CD14-positive monocyte (primary cell): ENCODE results near the gene PLAU. TPM values are rescaled to one million over a fixed set of nuclear protein-coding genes. Genes with fewer than 3 reads are reported as not detected.
A peak's percentile ranks its signal among the peaks of the same experiment; 100 is the strongest.

Source experiments
- DNase-seq, 3 donors: peaks; one replicate each; pipeline ENCODE4 v3.0.0-alpha.2; 2011 to 2022
- H2AFZ ChIP-seq: 2 replicates; pipeline ENCODE4 v1.6.0; 2012; ENCODE audit warnings: mild to moderate bottlenecking, low read depth, low read length, inconsistent platforms; ENCODE audit not compliant: insufficient read depth, poor library complexity, severe bottlenecking
- H3K27ac ChIP-seq, 2 donors: 1 replicate in 1 of 2; 2 replicates in 1 of 2; pipeline ENCODE4 v1.5.1; 2012 to 2013; ENCODE audit warnings: low read length in 2 of 2, control low read depth in 1 of 2, inconsistent platforms in 1 of 2, low read depth in 1 of 2, mild to moderate bottlenecking in 1 of 2
- H3K27me3 ChIP-seq, 2 donors: one replicate each; pipeline versions ENCODE4 v1.6.0 to v1.6.1; 2011 to 2013; ENCODE audit warnings: low read length in 2 of 2; ENCODE audit not compliant: control insufficient read depth in 2 of 2, insufficient read depth in 2 of 2
- H3K36me3 ChIP-seq, 2 donors: replicated peaks in 1 of 2; 1 replicate in 1 of 2; 2 replicates in 1 of 2; pipeline versions ENCODE4 v1.5.1 to v1.6.1; 2012 to 2013; ENCODE audit warnings: low read length in 2 of 2, control low read depth in 1 of 2, inconsistent platforms in 1 of 2, mild to moderate bottlenecking in 1 of 2; ENCODE audit not compliant: insufficient read depth in 2 of 2, control insufficient read depth in 1 of 2
- H3K4me1 ChIP-seq, 2 donors: 1 replicate in 1 of 2; 2 replicates in 1 of 2; pipeline versions ENCODE4 v1.5.1 to v1.6.1; 2012 to 2013; ENCODE audit warnings: low read length in 2 of 2, control low read depth in 1 of 2, inconsistent platforms in 1 of 2, mild to moderate bottlenecking in 1 of 2, moderate library complexity in 1 of 2; ENCODE audit not compliant: insufficient read depth in 2 of 2, control insufficient read depth in 1 of 2
- H3K4me2 ChIP-seq: replicated peaks from 2 replicates; pipeline ENCODE3; 2012; ENCODE audit warnings: low read length, moderate library complexity, mild to moderate bottlenecking; ENCODE audit not compliant: poor library complexity, severe bottlenecking; ENCODE audit errors: extremely low read depth
- H3K4me3 ChIP-seq, 3 experiments: fragments of 200-600 bp in 1 of 3; sonication (generic) in 1 of 3; replicated peaks in 1 of 3; 1 replicate in 2 of 3; 2 replicates in 1 of 3; pipeline ENCODE4 v1.5.1; 2011 to 2013; ENCODE audit warnings: low read length in 3 of 3, mild to moderate bottlenecking in 3 of 3, control low read depth in 2 of 3, low read depth in 2 of 3, inconsistent platforms in 1 of 3, moderate library complexity in 1 of 3
- H3K79me2 ChIP-seq: 2 replicates; pipeline ENCODE4 v1.6.0; 2012; ENCODE audit warnings: mild to moderate bottlenecking, control low read depth, inconsistent platforms, low read length, moderate library complexity; ENCODE audit not compliant: insufficient read depth
- H3K9ac ChIP-seq: 2 replicates; pipeline ENCODE4 v1.6.0; 2017; ENCODE audit warnings: low read length, mild to moderate bottlenecking; ENCODE audit not compliant: insufficient read depth, poor library complexity, severe bottlenecking
- H3K9me3 ChIP-seq, 2 donors: replicated peaks in 1 of 2; 1 replicate in 1 of 2; 2 replicates in 1 of 2; pipeline versions ENCODE4 v1.5.1 to v1.6.1; 2012 to 2013; ENCODE audit warnings: low read length in 2 of 2, control low read depth in 1 of 2; ENCODE audit not compliant: control insufficient read depth in 1 of 2, insufficient read depth in 1 of 2
- H4K20me1 ChIP-seq: 2 replicates; pipeline ENCODE4 v1.6.0; 2012; ENCODE audit warnings: mild to moderate bottlenecking, low read length, control low read depth, moderate library complexity; ENCODE audit not compliant: insufficient read depth
- H3K27ac Mint-ChIP-seq, 7 donors: one replicate each; pipeline ENCODE4 v1.8.0; 2020; ENCODE audit warnings: mild to moderate bottlenecking in 7 of 7, mixed read lengths in 7 of 7, moderate library complexity in 6 of 7, inconsistent platforms in 2 of 7
- H3K27me3 Mint-ChIP-seq, 3 donors: one replicate each; pipeline ENCODE4 v1.8.0; 2021 to 2022; ENCODE audit warnings: low read depth in 3 of 3, mild to moderate bottlenecking in 3 of 3, mixed read lengths in 3 of 3, moderate library complexity in 3 of 3, inconsistent platforms in 1 of 3
- H3K36me3 Mint-ChIP-seq, 2 donors: one replicate each; pipeline ENCODE4 v1.8.0; 2020; ENCODE audit warnings: mixed read lengths in 2 of 2, inconsistent platforms in 1 of 2, mild to moderate bottlenecking in 1 of 2
- H3K4me1 Mint-ChIP-seq: one replicate; pipeline ENCODE4 v1.8.0; 2020; ENCODE audit warnings: mild to moderate bottlenecking, mixed read lengths
- H3K4me3 Mint-ChIP-seq, 2 donors: one replicate each; pipeline ENCODE4 v1.8.0; 2020; ENCODE audit warnings: mild to moderate bottlenecking in 2 of 2, mixed read lengths in 2 of 2, moderate library complexity in 1 of 2
- H3K9me3 Mint-ChIP-seq, 7 donors: one replicate each; pipeline ENCODE4 v1.8.0; 2020 to 2022; ENCODE audit warnings: mixed read lengths in 7 of 7, mild to moderate bottlenecking in 6 of 7, moderate library complexity in 6 of 7, inconsistent platforms in 2 of 7
- CTCF ChIP-seq: fragments of 200-600 bp; IDR thresholded peaks from one replicate; pipeline ENCODE4 v1.8.0; 2022; ENCODE audit warnings: antibody characterized with exemption, mild to moderate bottlenecking
- WGBS: methylation state at CpG from one replicate; pipeline ENCODE4 v1.1.5; 2013; ENCODE audit warnings: missing lambda C conversion rate; ENCODE audit not compliant: insufficient coverage; 5-methylcytosine and 5-hydroxymethylcytosine counted together
- intact Hi-C, 2 donors: fragments of 100-400 bp; cut with micrococcal nuclease; formaldehyde crosslinking; loops; one replicate each; pipeline versions ENCODE4 v1.15.0 to v1.15.1; 2023
- polyA plus RNA-seq, 3 donors: library from polyadenylated mRNA; depleted of rRNA in 1 of 3; unstranded in 2 of 3; stranded (reverse) in 1 of 3; fragments of 300-500 nt in 2 of 3; fragments of >200 nt in 1 of 3; fragmentation: Illumina TruSeq in 2 of 3; gene quantifications; 1 replicate in 2 of 3; 2 replicates in 1 of 3; pipeline ENCODE4 v1.2.3, GENCODE V29; 2012 to 2021

Gene PLAU
- polyA plus RNA-seq, 3 donors = 0.16 to 1.5 (median 0.43) TPM

GRCh38 chr10:73924935-73925334 lies 14.0 kb downstream of the PLAU start:
- no peak overlapping the region for H3K4me3 Mint-ChIP-seq
- Histone ChIP-seq H2AFZ (no peak overlapping the region), H3K27me3 (no peaks in the 10 kb centered on the region), H3K36me3 (no peaks in the 10 kb centered on the region), H3K4me3 (no peak overlapping the region), H3K79me2 (no peaks in the 10 kb centered on the region), H3K9me3 (no peaks in the 10 kb centered on the region), H3K9ac (no peak overlapping the region), H4K20me1 (no peaks in the 10 kb centered on the region), H3K4me1 (peaks cover 21 to 24% of the 10 kb centered on the region in 2 donors), H3K4me2 (no peak overlapping the region), H3K27ac (no peak overlapping the region)
- intact Hi-C loops = no loop called here
- peak overlapping the region in 1 of 7 donors; percentile 43 for H3K27ac Mint-ChIP-seq
- no peak for TF ChIP-seq CTCF
- no CpG with 5 or more reads among the region's 1 CpG for WGBS
- no peak for DNase-seq
- H3K36me3 Mint-ChIP-seq = peaks cover 0 to 2% of the 10 kb centered on the region in 2 donors
- H3K27me3 Mint-ChIP-seq = peaks cover 2 to 3% (median 3%) of the 10 kb centered on the region in 3 donors
- peaks cover 32% of the 10 kb centered on the region for H3K4me1 Mint-ChIP-seq
- peaks cover 0 to 3% (median 2%) of the 10 kb centered on the region in 7 donors for H3K9me3 Mint-ChIP-seq

- Histone ChIP-seq H3K79me2 (no peaks in the 10 kb centered on the region), H3K9ac (no peak overlapping the region), H3K4me1 (peaks cover 17 to 22% of the 10 kb centered on the region in 2 donors), H4K20me1 (no peaks in the 10 kb centered on the region), H3K4me3 (no peak overlapping the region), H3K36me3 (no peaks in the 10 kb centered on the region), H3K27me3 (no peaks in the 10 kb centered on the region), H3K27ac (no peak overlapping the region), H3K4me2 (no peak overlapping the region), H3K9me3 (no peaks in the 10 kb centered on the region), H2AFZ (no peak overlapping the region)
- peak overlapping the region in 5 of 7 donors; percentile 64 to 92 (median 79) for H3K27ac Mint-ChIP-seq
- H3K9me3 Mint-ChIP-seq = peaks cover 0 to 3% (median 2%) of the 10 kb centered on the region in 7 donors
- H3K36me3 Mint-ChIP-seq = peaks cover 0 to 2% of the 10 kb centered on the region in 2 donors
- no peak overlapping the region for H3K4me3 Mint-ChIP-seq
- peaks cover 31% of the 10 kb centered on the region for H3K4me1 Mint-ChIP-seq
- WGBS = 63% methylated on average over 4 of the region's 4 CpGs
- TF ChIP-seq CTCF = no peak
- peaks cover 2 to 3% (median 3%) of the 10 kb centered on the region in 3 donors for H3K27me3 Mint-ChIP-seq
- DNase-seq = no peak
- intact Hi-C loops = no loop called here
Observed at GRCh38 chr10:73925539-73925938, 14.6 kb downstream of the PLAU start.
